ENCODE results near the gene TAF1.
"Not testable (repeated sequence)": the region's sequence is repeated elsewhere in the genome, so short reads cannot be mapped to it uniquely, and the experiment has no call there.

Gene TAF1

GRCh38 chrX:71439896-71440295 lies 73.7 kb downstream of the TAF1 start:
- no peak for DNase-seq

- no peak for DNase-seq
Measured at GRCh38 chrX:71440401-71440800, 74.2 kb downstream of the TAF1 start.

- DNase-seq, result not testable (repeated sequence)
Measured at GRCh38 chrX:71441809-71442208, 75.7 kb downstream of the TAF1 start.

- DNase-seq, result no peak
Measured at GRCh38 chrX:71450433-71451106, 84.4 kb downstream of the TAF1 start.

- DNase-seq, result not testable (repeated sequence)
Measured at GRCh38 chrX:71451518-71451917, 85.4 kb downstream of the TAF1 start.

- no peak for DNase-seq
Measured at GRCh38 chrX:71453056-71453455, 86.9 kb downstream of the TAF1 start.

DNA sequence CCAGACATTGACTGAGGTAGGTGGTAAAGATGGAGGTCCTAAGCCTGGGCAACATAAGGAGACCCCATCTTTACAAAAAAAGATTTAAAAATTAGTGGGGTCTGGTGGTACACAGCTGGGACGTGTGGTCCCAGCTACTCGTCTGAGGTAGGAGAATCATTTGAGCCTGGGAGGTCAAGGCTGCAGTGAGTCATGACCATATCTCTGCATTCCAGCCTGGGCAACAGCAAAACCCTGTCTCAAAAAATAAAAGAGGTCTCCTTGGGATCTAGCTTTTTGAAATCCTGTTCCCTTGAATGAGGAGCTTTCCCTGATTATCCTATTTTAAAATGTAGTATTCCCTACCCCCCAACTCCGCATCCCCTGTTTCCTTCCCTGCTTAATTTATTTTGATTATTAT lies 88.1 kb downstream of the TAF1 start:
- no peak for DNase-seq

DNA sequence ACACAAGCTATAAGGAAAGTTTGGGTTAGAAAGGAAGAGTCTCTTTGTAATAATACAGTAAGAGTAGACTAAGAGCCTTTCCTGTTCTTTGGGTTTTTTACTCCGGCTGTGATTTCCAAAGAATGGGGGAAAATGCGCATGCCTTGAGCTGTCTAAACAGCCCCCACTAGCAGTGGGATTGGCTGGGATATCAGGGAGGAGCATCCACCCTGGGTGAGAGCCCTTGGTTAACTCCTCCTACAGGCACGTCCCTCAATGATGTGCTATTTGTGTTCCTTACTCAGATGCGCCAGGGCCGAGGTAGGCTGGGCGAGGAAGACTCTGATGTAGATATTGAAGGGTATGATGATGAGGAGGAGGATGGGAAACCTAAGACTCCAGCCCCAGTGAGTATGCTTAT lies 92.7 kb downstream of the TAF1 start:
- DNase-seq, result no peak

DNA sequence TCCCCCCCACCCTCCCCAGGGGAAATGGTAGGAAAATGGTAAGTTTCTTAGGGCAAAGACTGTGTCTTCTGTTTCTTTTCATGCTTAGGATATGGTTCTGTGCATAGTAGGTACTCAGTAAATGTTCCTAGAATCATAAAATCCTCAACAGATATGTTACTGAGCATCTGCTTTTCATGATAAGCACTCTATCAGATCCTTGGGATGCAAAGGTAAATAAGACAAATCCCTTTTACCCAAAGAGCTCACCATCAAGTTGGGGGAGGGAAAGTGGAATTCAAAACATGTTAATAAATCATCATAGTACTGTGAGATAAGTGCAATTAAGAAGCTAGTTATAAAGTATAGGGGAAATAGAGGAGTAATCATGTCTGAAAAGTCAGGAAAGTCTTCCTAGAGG lies 98.8 kb downstream of the TAF1 start:
- DNase-seq, result no peak

DNA sequence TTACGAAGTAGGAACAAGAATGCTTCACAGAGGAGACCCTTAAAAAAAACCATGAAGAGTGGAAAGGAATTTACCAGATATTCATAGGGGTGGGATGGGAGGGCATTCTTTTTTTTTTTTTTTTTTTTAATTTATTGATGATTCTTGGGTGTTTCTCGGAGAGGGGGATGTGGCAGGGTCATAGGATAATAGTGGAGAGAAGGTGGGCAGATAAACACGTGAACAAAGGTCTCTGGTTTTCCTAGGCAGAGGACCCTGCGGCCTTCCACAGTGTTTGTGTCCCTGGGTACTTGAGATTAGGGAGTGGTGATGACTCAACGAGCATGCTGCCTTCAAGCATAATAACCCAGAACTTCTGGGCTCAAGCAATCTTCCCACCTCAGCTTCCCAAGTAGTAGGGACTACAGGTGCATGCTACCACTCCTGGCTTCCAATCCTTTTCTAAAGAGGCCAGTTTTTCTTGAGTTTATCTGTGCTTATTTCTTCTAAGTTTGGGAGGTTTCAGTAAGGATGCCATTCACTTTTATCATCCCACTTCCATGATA lies 100.9 kb downstream of the TAF1 start:
- DNase-seq, result no peak

DNA sequence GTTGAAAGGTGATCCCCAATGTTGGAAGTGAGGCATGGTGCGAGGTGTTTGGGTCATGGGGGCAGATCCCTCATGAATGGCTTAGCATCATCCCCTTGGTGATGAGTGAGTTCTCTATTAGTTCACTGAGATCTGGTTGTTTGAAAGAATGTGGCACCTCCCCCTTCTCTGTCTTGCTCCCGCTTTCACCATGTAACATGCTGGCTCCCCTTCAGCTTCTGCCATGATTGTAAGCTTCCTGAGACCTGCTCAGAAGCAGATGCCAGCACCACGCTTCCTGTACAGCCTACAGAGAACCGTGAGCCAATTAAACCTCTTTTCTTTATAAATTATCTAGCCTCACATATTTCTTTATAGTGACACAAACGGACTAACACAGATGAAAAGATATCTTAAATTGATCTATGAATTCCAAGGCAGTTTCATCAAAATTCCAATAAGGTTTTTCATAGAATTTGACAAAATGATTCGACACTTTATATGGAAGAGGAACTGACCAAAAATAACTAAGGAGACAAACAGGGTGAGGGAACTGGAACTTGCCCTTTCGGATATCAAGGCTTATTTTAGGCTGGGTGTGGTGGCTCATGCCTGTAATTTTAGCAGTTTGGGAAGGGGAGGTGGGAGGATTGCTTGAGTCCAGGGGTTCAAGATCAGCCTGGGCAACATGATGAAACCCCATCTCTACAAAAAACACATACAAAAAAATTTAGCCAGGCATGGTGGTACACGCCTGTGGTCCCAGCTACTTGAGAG lies 109.8 kb downstream of the TAF1 start:
- DNase-seq, result no peak

- DNase-seq, result no peak
Measured at GRCh38 chrX:71482228-71482958, 116.2 kb downstream of the TAF1 start.

DNA sequence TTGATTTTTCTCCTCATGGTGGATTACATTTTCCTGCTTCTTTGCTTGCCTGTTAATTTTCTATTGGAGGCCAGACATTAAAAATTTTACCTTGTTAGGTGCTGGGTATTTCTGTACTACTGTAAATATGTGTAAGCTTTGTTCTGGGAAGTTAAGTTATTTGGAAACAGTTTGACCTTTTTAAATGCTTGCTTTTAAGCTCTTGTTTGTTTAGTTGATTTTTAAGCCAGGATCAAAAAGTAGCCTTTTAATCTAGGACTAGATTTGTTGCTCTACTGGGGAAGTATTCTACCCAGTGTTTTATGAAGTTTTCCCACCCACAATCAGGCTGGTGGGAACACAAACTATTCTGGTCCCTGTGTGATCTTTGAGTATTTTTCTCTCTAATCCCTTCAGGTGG lies 121.7 kb downstream of the TAF1 start:
- no peak for DNase-seq

GRCh38 chrX:71489540-71489939 lies 123.4 kb downstream of the TAF1 start:
- no peak for DNase-seq

- peak in 1 of 2 experiments; percentile 24 for DNase-seq
Measured at GRCh38 chrX:71492231-71493065, 126.3 kb downstream of the TAF1 start.

- no peak for DNase-seq
Measured at GRCh38 chrX:71493111-71493613, 127.0 kb downstream of the TAF1 start.

- DNase-seq, result not testable (repeated sequence)
Measured at GRCh38 chrX:71495979-71496378, 129.8 kb downstream of the TAF1 start.

GRCh38 chrX:71496476-71496875 lies 130.3 kb downstream of the TAF1 start:
- no peak for DNase-seq

DNA sequence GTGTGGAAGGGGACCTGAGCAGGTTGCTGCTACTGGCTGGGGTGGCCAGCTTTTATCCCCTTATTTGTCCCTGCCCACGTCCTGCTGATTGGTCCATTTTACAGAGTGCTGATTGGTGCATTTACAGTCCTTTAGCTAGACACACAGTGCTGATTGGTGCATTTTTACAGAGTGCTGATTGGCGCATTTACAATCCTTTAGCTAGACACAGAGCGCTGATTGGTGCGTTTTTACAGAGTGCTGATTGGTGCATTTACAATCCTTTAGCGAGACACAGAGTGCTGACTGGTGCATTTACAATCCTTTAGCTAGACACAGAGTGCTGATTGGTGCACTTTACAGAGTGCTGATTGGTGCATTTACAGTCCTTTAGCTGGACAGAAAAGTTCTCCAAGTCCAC lies 135.9 kb downstream of the TAF1 start:
- not testable (repeated sequence) for DNase-seq

DNA sequence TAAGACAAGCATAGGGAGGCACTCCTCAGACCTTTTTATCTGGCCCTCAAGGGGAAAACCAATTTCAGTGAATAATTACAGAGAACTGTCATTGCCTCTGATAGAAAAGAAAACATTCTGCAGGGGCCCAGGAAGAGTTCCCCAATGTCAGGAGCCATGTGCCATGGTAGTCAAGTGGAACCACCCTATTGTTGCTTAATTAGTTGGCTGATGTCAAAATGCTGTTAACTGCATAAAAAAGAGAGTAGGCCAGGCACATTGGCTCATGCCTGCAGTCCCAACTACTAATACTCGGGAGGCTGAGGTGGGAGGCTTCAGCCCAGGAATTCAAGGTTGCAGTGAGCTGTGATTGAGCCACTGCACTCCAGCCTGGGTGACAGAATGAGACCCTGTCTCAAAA lies 138.2 kb downstream of the TAF1 start:
- no peak for DNase-seq

- DNase-seq, result no peak
Measured at GRCh38 chrX:71509289-71509688, 143.1 kb downstream of the TAF1 start.

- no peak for DNase-seq
Measured at GRCh38 chrX:71510161-71510560, 144.0 kb downstream of the TAF1 start.

Data from NCI-H526 (cell line).